GM12878 (cell line): ENCODE results near the gene RHOG. TPM values are rescaled to one million over a fixed set of nuclear protein-coding genes. Genes with fewer than 3 reads are reported as not detected.

ENCODE experiments used
- BACH1 ChIP-seq: fragments of 450-650 bp; IDR thresholded peaks from 2 replicates; pipeline ENCODE4 v1.6.1; 2017; ENCODE audit warnings: mild to moderate bottlenecking, borderline replicate concordance
- CBX5 ChIP-seq: sonication (generic); IDR thresholded peaks from 2 replicates; pipeline ENCODE4 v1.6.1; 2016; ENCODE audit warnings: low read depth, moderate library complexity, mild to moderate bottlenecking, inconsistent platforms
- JUNB ChIP-seq: IDR thresholded peaks from 2 replicates; pipeline ENCODE4 v1.6.1; 2016; ENCODE audit warnings: antibody characterized with exemption, mild to moderate bottlenecking
- PML ChIP-seq: IDR thresholded peaks from 2 replicates; pipeline ENCODE4 v1.6.1; 2012; ENCODE audit warnings: low read length, inconsistent platforms
- POLR2A ChIP-seq: IDR thresholded peaks from 2 replicates; pipeline ENCODE4 v1.6.1; 2011; ENCODE audit warnings: low read depth, mild to moderate bottlenecking, low read length
- RBBP5 ChIP-seq: fragments of 200-600 bp; sonication (generic); conservative IDR thresholded peaks from 2 replicates; pipeline ENCODE4 v1.6.1; 2016
- SUZ12 ChIP-seq: fragments of 200-600 bp; sonication (generic); IDR thresholded peaks from one replicate; pipeline ENCODE4 v1.6.1; 2018; ENCODE audit warnings: antibody characterized with exemption, mild to moderate bottlenecking; ENCODE audit not compliant: unreplicated experiment
- ZZZ3 ChIP-seq: IDR thresholded peaks from 2 replicates; pipeline ENCODE4 v1.6.1; 2011; ENCODE audit warnings: low read depth; ENCODE audit not compliant: control insufficient read depth, insufficient read length
- polyA plus RNA-seq, 11 experiments: library from polyadenylated mRNA; depleted of rRNA in 4 of 11; unstranded in 6 of 11; stranded (reverse) in 5 of 11; fragments of >200 nt; fragmentation: Nextera tagmentation in 4 of 11; fragmentation: Illumina TruSeq in 1 of 11; extraction: Ambion mirVana in 4 of 11; extraction: Trizol in 1 of 11; gene quantifications; 1 replicate in 1 of 11; 2 replicates in 10 of 11; pipeline versions ENCODE4 v1.2.1 to v1.2.3, GENCODE V29; 2011 to 2016; ENCODE audit warnings: inconsistent platforms in 2 of 11, missing spikeins in 2 of 11, low read depth in 1 of 11
- total RNA-seq, 4 experiments: library from RNA; depleted of rRNA in 3 of 4; stranded (reverse); fragments of >200 nt in 3 of 4; fragmentation: Illumina TruSeq in 1 of 4; extraction: Trizol in 1 of 4; gene quantifications; 2 replicates each; pipeline versions ENCODE4 v1.2.1 to v1.2.3, GENCODE V29; 2013 to 2021
- TF ChIP-seq, protein P1 (sequence below): fragments of 450-650 bp; IDR thresholded peaks from 2 replicates; pipeline ENCODE4 v1.6.1; 2017; ENCODE audit warnings: antibody characterized with exemption, mild to moderate bottlenecking, moderate library complexity
- TF ChIP-seq, protein P2 (sequence below): fragments of 450-650 bp; IDR thresholded peaks from 2 replicates; pipeline ENCODE4 v1.6.1; 2017; ENCODE audit warnings: mild to moderate bottlenecking
- TF ChIP-seq, protein P3 (sequence below): fragments of 450-650 bp; IDR thresholded peaks from 2 replicates; pipeline ENCODE4 v1.6.1; 2018; ENCODE audit warnings: borderline replicate concordance, mild to moderate bottlenecking; ENCODE audit not compliant: partially characterized antibody

Gene RHOG
- total and polyA plus RNA-seq, 10 of the 15 experiments (the other 5 are each of a cell fraction or from before 2014, with no cell fraction given): 16.0 to 172 (median 94.8) TPM

DNA sequence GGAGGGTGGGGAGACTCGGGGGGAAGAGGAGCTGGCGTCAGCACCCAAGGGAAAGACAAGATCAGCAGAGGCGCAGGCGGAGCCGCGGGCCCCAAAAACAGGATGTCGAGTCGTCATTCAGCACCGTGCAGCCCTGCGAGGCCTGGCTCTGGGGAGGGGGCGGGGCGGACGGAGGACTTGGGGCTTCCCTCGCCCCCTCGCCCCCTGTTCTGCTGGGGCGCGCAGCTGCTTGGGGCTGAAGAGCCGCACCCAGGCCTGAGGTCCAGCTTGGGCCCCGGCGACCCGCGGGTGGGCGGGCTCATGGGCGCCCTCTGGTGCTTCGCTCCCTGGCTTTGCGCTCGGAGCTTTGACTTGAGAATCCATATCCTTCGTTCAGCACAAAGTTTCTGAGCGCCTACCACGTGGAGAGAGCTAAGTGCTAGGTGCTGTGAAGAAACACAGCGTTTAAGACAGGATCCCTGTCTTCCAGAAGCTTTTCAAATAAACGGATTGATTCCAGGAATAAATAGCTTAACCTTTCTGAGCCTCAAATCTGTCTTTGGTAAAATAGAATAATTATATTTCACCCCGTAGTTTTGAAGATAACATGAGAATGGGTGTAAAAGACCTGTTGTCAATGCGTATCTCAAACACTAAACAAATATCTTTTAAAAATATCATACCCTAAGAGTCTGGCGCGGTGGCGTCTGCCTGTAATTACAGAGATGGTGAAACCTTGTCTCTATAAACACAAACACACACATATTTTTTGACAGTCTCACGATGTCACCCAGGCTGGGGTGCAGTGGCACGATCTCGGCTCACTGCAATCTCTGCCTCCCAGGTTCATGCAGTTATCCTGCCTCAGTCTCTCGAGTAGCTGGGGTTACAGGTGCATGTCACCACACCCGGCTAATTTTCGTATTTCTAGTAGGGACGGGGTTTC is 929 bp upstream of the RHOG start (continued):
- no peak for TF ChIP-seq SUZ12
- TF ChIP-seq CBX5: peak; percentile 72; the same call in 1 of the 2 replicates
- no peak for TF ChIP-seq ZZZ3
- TF ChIP-seq BACH1: peak; percentile 87; the same call in 1 of the 2 replicates
- peak; percentile 71 for TF ChIP-seq POLR2A
- TF ChIP-seq JUNB: no peak
- TF ChIP-seq, protein P1, sequence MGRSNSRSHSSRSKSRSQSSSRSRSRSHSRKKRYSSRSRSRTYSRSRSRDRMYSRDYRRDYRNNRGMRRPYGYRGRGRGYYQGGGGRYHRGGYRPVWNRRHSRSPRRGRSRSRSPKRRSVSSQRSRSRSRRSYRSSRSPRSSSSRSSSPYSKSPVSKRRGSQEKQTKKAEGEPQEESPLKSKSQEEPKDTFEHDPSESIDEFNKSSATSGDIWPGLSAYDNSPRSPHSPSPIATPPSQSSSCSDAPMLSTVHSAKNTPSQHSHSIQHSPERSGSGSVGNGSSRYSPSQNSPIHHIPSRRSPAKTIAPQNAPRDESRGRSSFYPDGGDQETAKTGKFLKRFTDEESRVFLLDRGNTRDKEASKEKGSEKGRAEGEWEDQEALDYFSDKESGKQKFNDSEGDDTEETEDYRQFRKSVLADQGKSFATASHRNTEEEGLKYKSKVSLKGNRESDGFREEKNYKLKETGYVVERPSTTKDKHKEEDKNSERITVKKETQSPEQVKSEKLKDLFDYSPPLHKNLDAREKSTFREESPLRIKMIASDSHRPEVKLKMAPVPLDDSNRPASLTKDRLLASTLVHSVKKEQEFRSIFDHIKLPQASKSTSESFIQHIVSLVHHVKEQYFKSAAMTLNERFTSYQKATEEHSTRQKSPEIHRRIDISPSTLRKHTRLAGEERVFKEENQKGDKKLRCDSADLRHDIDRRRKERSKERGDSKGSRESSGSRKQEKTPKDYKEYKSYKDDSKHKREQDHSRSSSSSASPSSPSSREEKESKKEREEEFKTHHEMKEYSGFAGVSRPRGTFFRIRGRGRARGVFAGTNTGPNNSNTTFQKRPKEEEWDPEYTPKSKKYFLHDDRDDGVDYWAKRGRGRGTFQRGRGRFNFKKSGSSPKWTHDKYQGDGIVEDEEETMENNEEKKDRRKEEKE: no peak
- TF ChIP-seq, protein P2, sequence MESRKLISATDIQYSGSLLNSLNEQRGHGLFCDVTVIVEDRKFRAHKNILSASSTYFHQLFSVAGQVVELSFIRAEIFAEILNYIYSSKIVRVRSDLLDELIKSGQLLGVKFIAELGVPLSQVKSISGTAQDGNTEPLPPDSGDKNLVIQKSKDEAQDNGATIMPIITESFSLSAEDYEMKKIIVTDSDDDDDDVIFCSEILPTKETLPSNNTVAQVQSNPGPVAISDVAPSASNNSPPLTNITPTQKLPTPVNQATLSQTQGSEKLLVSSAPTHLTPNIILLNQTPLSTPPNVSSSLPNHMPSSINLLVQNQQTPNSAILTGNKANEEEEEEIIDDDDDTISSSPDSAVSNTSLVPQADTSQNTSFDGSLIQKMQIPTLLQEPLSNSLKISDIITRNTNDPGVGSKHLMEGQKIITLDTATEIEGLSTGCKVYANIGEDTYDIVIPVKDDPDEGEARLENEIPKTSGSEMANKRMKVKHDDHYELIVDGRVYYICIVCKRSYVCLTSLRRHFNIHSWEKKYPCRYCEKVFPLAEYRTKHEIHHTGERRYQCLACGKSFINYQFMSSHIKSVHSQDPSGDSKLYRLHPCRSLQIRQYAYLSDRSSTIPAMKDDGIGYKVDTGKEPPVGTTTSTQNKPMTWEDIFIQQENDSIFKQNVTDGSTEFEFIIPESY: no peak
- peak; percentile 66; the same call in 1 of the 2 replicates for TF ChIP-seq PML
- TF ChIP-seq, protein P3, sequence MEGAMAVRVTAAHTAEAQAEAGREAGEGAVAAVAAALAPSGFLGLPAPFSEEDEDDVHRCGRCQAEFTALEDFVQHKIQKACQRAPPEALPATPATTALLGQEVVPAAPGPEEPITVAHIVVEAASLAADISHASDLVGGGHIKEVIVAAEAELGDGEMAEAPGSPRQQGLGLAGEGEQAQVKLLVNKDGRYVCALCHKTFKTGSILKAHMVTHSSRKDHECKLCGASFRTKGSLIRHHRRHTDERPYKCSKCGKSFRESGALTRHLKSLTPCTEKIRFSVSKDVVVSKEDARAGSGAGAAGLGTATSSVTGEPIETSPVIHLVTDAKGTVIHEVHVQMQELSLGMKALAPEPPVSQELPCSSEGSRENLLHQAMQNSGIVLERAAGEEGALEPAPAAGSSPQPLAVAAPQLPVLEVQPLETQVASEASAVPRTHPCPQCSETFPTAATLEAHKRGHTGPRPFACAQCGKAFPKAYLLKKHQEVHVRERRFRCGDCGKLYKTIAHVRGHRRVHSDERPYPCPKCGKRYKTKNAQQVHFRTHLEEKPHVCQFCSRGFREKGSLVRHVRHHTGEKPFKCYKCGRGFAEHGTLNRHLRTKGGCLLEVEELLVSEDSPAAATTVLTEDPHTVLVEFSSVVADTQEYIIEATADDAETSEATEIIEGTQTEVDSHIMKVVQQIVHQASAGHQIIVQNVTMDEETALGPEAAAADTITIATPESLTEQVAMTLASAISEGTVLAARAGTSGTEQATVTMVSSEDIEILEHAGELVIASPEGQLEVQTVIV: no peak
- TF ChIP-seq RBBP5: no peak
